Chondrocyte (in vitro differentiated cells): ENCODE results near the gene DYRK2. TPM values are rescaled to one million over a fixed set of nuclear protein-coding genes. Genes with fewer than 3 reads are reported as not detected.

Source experiments
- DNase-seq: peaks from one replicate; pipeline ENCODE4 v3.0.0; 2021; ENCODE audit warnings: mixed read lengths, low spot score
- H3K27ac Mint-ChIP-seq: one replicate; pipeline ENCODE4 v1.8.0; 2021; ENCODE audit warnings: mild to moderate bottlenecking, moderate library complexity, mixed read lengths; ENCODE audit not compliant: unreplicated experiment
- H3K27me3 Mint-ChIP-seq: 2 replicates; pipeline ENCODE4 v1.8.0; 2021; ENCODE audit warnings: low read depth, mixed read lengths
- H3K36me3 Mint-ChIP-seq: 2 replicates; pipeline ENCODE4 v1.8.0; 2021; ENCODE audit warnings: low read depth, mixed read lengths
- H3K4me1 Mint-ChIP-seq: 2 replicates; pipeline ENCODE4 v1.8.0; 2021; ENCODE audit warnings: low read depth, mild to moderate bottlenecking, mixed read lengths
- H3K4me3 Mint-ChIP-seq: one replicate; pipeline ENCODE4 v1.8.0; 2021; ENCODE audit warnings: mild to moderate bottlenecking, moderate library complexity, mixed read lengths; ENCODE audit not compliant: unreplicated experiment
- H3K9me3 Mint-ChIP-seq: 2 replicates; pipeline ENCODE4 v1.8.0; 2021; ENCODE audit warnings: low read depth, mixed read lengths
- long read RNA-seq: library from polyadenylated mRNA; stranded (forward); transcript quantifications from one replicate; pipeline ENCODE4 v2.0.0, GENCODE V29; 2021
- total RNA-seq: library from RNA; stranded (reverse); gene quantifications from 3 replicates; pipeline ENCODE4 v1.2.1, GENCODE V29; 2021
- TF ChIP-seq, protein P1 (sequence below): fragments of 200-600 bp; sonication (generic); IDR thresholded peaks from 2 replicates; pipeline ENCODE4 v1.5.0; 2021; ENCODE audit warnings: antibody characterized with exemption, mild to moderate bottlenecking, moderate library complexity

DYRK2 gene
- total RNA-seq = 38.4 to 54.1 TPM (median 46.6 TPM) in 3 replicates
- long read RNA-seq, full-length matches to known transcripts = 49 of 55 reads
- long read RNA-seq, partial matches to known transcripts = 0 of 55 reads
- long read RNA-seq, other reads (novel, unspliced or antisense) = 6 of 55 reads

DNA sequence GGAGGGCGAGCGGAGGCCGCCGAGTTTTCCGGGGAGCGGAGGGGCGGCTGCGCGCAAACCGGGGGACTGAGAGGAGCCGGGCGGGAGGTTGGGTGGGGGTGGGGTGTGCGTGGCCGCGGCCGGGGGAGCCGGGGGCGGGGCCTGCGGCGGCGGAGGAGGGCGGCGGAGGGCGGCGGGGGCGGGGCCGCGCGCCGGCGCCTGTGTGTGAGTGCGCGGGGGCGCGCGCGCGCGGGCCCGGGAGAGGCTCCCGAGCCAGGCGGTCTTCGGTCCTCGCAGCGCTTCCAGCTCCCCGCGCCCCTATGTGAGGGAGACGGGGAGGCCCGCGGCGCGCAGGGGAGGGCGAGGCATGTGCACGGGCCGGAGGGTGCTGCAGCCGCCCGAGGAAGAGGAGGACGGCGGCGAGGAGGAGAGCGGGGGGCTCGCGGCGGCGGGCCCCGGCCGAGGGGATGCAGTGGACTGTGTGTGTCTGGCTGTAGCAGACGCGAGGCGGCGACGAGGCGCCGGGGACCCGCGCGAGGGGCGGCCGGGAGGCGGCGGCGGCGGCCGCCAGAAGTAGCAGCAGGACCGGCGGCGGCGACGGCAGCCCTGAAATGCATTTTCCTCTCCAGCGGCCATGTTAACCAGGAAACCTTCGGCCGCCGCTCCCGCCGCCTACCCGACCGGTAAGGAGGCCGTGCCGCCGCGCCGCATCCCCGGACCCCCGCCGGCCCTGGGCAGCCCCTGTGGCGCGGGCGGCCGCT lies at the start of gene DYRK2:
Gene DYRK2, plus strand, starts transcription at position 225 of the 740 bp plus-strand sequence. Its CDS starts 389 bp downstream, at position 614.
- DNase-seq = no peak
- TF ChIP-seq, protein P1, sequence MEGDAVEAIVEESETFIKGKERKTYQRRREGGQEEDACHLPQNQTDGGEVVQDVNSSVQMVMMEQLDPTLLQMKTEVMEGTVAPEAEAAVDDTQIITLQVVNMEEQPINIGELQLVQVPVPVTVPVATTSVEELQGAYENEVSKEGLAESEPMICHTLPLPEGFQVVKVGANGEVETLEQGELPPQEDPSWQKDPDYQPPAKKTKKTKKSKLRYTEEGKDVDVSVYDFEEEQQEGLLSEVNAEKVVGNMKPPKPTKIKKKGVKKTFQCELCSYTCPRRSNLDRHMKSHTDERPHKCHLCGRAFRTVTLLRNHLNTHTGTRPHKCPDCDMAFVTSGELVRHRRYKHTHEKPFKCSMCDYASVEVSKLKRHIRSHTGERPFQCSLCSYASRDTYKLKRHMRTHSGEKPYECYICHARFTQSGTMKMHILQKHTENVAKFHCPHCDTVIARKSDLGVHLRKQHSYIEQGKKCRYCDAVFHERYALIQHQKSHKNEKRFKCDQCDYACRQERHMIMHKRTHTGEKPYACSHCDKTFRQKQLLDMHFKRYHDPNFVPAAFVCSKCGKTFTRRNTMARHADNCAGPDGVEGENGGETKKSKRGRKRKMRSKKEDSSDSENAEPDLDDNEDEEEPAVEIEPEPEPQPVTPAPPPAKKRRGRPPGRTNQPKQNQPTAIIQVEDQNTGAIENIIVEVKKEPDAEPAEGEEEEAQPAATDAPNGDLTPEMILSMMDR = peak; percentile 66
- Mint-ChIP-seq H3K27me3 (no peaks in the 10 kb centered on the region), H3K9me3 (no peaks in the 10 kb centered on the region), H3K36me3 (peaks cover 8% of the 10 kb centered on the region), H3K4me3 (peak within 1 kb of the TSS; percentile 93), H3K27ac (peak within 1 kb of the TSS; percentile 97), H3K4me1 (peaks cover 54% of the 10 kb centered on the region)

GRCh38 chr12:67599691-67600090 lies 48.9 kb upstream of the DYRK2 start:
- no peaks in the 10 kb centered on the region for H3K4me1 Mint-ChIP-seq
- H3K4me3 Mint-ChIP-seq = no peak overlapping the region
- H3K27ac Mint-ChIP-seq = no peak overlapping the region
- TF ChIP-seq, protein P1 = no peak
- peaks cover 2% of the 10 kb centered on the region for H3K9me3 Mint-ChIP-seq
- DNase-seq = no peak
- H3K27me3 Mint-ChIP-seq = no peaks in the 10 kb centered on the region
- H3K36me3 Mint-ChIP-seq = no peaks in the 10 kb centered on the region

DNA sequence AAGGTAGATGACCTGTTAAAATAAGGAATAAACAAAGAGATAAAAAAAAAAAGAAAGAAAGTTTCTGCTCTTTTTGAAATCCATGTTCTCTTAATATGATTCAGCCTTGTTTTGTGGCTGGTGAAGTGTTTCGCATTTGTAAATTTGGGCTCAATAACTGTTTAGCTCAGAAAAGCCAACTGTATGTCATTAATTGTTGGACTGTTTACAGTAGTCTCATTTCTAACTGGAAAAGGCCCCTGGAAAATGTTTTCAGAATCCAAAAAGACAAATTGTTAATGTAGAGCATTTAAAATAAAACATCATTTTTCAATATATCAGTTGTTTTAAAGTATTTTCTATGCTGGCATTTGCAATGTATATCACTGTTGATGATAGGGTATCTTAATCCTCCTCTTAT lies 47.4 kb upstream of the DYRK2 start:
- TF ChIP-seq, protein P1 = no peak
- no peak overlapping the region for H3K27ac Mint-ChIP-seq

GRCh38 chr12:67609226-67609870 lies 39.2 kb upstream of the DYRK2 start:
- DNase-seq = no peak
- Mint-ChIP-seq H3K4me3 (no peak overlapping the region), H3K9me3 (no peaks in the 10 kb centered on the region), H3K4me1 (no peaks in the 10 kb centered on the region), H3K27ac (no peak overlapping the region), H3K27me3 (no peaks in the 10 kb centered on the region), H3K36me3 (no peaks in the 10 kb centered on the region)
- TF ChIP-seq, protein P1 = no peak

More for the DNA sequence above, 47.4 kb upstream of the DYRK2 start:
- Mint-ChIP-seq H3K36me3 (no peaks in the 10 kb centered on the region), H3K4me3 (no peak overlapping the region), H3K4me1 (no peaks in the 10 kb centered on the region), H3K9me3 (peaks cover 2% of the 10 kb centered on the region), H3K27me3 (no peaks in the 10 kb centered on the region)
- DNase-seq = no peak

DNA sequence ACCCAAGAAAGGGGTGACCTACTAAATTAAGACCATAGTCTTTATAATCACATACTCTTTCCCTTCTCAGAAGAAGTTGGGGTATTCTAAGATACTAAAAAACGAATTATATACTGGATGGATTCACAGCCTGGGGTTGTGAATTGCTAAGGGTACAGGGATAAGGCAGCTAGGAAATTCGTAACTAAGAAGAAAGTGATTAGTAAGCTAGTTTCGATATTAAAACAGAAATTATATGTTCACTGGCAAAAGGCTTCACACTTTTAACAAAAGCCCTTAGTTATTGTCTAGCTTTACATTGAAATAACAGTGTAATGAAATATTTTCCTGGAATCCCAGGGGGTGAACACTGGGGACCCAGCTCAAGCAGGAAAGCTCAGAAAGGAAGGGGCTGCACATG lies 35.5 kb upstream of the DYRK2 start:
- peaks cover 4% of the 10 kb centered on the region for H3K4me1 Mint-ChIP-seq
- no peak overlapping the region for H3K4me3 Mint-ChIP-seq
- H3K27me3 Mint-ChIP-seq = no peaks in the 10 kb centered on the region
- TF ChIP-seq, protein P1 = no peak
- H3K27ac Mint-ChIP-seq = no peak overlapping the region
- DNase-seq = no peak
- no peaks in the 10 kb centered on the region for H3K36me3 Mint-ChIP-seq
- no peaks in the 10 kb centered on the region for H3K9me3 Mint-ChIP-seq
